NCI-H2171 treated with DMSO at 0.1 percent for 48 hours (cell line): ENCODE measurements around the gene RPGR.
A peak's percentile ranks its signal among the peaks of the same experiment; 100 is the strongest.

Experiments
- DNase-seq: peaks from one replicate; lab custom pipeline; 2025; lab: John Stamatoyannopoulos, UW

The RPGR gene, protein sequence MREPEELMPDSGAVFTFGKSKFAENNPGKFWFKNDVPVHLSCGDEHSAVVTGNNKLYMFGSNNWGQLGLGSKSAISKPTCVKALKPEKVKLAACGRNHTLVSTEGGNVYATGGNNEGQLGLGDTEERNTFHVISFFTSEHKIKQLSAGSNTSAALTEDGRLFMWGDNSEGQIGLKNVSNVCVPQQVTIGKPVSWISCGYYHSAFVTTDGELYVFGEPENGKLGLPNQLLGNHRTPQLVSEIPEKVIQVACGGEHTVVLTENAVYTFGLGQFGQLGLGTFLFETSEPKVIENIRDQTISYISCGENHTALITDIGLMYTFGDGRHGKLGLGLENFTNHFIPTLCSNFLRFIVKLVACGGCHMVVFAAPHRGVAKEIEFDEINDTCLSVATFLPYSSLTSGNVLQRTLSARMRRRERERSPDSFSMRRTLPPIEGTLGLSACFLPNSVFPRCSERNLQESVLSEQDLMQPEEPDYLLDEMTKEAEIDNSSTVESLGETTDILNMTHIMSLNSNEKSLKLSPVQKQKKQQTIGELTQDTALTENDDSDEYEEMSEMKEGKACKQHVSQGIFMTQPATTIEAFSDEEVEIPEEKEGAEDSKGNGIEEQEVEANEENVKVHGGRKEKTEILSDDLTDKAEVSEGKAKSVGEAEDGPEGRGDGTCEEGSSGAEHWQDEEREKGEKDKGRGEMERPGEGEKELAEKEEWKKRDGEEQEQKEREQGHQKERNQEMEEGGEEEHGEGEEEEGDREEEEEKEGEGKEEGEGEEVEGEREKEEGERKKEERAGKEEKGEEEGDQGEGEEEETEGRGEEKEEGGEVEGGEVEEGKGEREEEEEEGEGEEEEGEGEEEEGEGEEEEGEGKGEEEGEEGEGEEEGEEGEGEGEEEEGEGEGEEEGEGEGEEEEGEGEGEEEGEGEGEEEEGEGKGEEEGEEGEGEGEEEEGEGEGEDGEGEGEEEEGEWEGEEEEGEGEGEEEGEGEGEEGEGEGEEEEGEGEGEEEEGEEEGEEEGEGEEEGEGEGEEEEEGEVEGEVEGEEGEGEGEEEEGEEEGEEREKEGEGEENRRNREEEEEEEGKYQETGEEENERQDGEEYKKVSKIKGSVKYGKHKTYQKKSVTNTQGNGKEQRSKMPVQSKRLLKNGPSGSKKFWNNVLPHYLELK

DNA sequence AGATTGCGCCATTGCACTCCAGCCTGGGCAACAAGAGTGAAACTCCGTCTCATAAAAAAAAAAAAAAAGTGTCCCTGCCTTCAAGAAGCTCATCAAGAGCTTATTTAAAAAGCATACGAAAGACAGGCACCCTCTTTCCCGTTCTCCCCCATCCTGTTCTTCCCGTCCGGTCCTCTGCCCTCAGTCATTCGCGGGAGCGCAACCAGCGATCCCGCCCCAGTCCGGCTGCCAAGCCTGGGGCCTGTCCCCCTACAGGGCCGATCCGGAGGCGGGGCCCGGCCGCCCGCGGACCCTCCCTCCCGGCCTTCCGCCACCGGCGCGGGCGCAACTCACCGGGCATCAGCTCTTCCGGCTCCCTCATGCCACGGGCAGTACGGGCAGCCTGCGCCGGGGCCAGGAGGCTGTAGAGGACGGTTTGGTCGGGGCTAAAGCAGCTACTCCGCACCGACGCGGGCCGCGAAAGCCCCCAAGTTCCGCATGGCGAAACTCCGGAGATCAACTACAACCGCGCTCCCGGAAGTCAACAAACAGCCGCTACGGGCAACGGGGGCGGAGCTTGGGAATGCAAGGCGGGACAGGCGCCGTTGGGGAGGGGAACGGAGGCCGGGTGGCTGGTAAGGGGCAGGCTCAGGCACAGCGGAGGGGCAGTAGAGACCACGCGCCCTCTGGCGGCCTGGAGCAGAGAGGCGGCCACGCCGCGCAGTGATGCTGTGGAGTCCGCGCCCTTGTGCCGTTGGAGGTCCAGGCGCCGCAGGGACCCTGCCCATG, at the start of gene RPGR:
Gene RPGR, minus strand, starts transcription at position 503 of the 768 bp plus-strand sequence. Its CDS starts 142 bp downstream, at position 361.
- DNase-seq, result peak; percentile 92

DNA sequence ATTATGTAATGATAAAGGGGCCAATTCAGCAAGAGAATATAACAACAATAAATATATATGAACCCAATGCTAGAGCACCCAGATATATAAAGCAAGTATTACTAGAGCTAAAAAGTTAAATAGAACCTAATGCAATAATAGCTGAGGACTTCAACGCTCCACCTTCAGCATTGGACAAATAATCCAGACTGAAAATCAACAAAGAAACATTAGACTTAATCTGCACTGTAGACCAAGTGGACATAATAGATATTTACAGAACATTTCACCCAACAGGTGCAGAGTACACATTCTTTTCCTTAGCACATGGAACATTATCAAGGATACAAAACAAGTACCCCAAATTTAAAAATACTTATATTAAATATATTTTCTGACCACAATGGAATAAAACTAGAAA, 49.4 kb upstream of the RPGR start:
- no peak for DNase-seq

DNA sequence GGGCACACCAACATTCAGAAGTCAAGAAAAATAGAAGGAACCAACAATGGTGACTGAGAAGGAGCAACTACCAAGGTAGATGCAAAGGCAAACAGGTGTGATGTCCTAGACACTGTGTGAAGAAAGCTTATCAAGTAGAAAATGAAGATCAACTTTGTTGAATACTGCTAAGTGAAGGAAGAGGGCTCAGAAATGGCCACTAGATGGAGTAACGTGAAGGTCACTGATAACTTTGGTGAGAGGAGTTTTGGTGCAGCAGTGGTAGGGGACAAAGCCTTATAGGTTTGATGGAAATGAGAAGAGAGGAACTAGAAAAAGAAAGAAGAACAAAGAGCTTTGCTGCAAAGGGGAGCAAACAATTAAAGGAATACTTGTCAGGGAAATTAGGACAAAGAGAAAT, 48.6 kb upstream of the RPGR start:
- DNase-seq, result peak; percentile 14

DNA sequence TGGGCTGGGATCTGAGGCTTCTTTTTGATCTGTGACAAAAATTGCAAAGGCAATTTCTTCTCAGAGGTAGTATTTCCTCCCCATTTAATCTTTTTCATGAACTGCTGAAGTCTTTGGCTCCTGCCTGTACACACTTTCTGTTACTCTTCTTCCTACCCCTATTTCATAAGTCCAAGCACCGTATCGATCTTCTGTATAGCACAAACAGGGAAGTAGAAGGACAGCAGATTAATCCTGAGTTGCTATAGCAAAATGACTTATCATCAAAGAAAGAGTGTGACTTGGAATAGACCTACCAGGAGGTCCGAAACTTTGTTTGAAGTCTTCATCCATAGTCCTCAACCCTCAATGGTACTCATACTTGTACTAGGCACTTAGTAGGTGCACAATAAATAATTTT, 47.1 kb upstream of the RPGR start:
- DNase-seq, result no peak

DNA sequence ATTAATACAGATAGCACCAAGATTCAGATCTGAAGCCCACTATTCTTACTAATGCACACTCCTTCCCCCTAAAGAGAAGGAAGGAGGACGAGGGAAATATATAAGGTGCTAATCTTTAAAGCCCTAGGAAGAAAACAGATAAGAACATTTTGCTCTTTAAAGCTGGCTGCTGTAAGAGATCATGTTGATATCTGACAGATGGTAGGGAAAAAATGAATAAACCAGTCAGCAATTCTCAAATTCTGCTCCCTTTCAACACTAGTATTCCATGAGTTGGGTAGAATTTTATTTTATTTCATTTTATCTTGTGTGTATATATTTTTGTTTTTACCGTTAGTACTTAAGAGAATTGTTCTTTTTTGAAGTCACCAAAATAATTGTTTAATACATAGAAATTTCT, 44.3 kb upstream of the RPGR start:
- DNase-seq, result peak; percentile 38

DNA sequence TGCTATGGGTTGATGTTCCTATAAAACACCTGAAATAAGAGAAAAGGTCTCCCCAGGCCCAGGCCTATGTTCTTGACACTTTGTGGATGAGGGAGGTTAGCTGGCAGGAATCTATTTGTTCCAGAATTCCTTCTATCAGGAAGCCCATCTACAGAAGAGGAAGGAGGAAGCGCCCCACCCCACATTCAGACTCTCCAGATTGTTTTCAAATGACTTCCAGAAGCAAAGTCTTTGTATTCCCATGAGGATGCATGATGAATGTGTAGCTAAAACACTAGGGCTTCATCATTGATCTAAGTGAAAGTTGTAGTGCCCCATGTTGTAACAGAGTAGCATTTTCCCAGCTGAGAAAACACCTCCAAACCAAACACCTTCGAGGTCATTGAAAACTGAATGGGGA, 41.5 kb upstream of the RPGR start:
- no peak for DNase-seq

DNA sequence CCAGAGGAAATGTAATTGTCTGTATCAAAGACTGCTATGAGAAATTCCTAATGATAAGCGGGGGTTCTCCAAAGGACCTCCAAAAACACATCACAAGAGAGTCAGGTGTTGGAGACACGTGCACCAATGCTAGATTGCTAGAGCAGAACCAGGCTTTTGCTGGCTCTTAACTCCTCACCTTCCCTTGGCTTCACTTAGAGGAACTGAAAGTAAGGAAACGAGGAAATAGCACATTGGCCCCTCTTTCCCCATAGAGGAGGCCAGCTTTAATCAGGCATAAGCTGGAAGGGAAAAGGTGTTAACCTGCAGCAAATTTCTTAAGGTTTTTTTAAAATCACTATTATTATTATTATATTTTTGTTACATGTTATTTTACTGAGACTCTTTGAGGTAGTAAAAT, 38.6 kb upstream of the RPGR start:
- no peak for DNase-seq

DNA sequence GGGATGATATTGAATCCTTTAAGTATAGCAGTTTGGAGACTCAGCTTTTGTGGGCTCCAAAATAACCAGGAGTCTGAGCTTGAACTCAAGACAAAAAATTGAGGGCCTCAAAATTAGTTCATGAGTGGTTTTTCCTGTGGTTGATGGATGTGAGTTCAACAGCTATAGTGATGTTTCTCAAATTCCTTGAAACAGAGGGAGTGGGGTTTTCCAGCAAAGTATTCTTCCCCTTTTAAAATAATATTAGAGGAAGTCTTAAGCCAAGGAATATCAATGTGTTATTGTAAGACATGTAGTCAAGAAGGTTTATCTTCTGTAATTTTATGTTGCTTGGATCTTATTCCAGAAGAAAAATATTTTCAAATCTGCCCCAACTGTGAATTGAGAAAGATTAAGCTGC, 35.7 kb upstream of the RPGR start:
- no peak for DNase-seq

DNA sequence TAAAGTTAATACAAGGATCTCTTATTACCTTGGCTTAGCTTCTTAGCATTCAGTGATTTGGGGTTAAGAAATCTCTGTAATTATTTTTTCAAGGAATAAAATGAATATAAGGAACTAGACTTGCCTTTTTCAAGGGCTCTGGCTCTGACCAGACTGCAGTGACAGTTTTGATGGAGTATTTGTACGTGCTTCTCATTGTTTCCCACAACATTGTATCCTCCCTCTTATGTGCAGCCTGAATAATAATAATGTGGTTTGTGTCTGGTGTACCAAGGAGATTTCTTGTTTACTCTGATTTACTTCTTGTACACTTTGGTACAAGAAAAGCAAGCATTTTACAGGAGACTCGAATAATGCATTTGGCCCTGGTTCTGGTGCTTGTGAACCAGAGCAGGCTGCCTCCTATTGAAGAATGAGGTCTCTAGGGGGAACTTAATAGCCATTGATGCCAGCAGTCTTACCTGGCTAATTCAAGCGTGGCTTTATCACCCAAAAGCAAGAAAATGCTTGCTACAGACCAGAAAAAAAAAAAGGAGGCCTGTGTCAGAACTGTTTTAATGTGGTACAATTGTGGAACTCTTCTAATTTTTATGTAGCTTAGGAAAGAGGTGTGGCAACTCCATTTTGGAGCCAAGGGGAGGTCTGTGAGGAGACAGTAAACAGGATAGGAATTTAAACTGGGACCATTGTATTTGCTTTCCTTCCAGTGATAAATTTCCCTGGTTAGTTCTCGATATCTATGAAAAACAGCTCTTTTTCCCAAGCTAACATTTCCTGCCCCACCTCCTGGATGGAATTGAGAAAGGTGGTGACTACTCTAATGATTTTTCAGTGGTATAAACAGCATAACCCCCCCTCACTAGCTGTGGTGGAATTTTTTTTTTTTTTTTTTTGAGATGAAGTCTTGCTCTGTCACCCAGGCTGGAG, 30.7 kb upstream of the RPGR start:
- DNase-seq, result peak; percentile 69

DNA sequence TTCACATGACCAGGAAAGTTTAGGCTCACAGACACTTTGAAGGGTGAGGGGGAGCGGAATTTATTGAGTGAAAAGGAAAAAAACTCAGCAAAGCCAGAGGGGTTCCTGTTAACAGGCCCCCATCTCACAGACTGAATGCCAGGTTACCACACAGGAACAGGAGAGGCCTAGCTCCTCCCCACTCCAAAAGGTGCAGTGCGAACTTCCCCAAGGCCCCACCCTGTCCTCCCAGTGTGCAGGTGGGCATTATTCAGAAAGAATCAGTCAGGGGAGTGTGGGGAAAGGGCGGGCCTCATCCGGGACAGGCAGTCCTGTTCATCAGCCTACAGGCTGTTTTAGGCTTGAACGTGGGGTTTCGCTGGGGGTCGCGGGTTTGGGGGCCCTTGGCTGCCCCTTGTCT, 29.1 kb upstream of the RPGR start:
- DNase-seq, result no peak

DNA sequence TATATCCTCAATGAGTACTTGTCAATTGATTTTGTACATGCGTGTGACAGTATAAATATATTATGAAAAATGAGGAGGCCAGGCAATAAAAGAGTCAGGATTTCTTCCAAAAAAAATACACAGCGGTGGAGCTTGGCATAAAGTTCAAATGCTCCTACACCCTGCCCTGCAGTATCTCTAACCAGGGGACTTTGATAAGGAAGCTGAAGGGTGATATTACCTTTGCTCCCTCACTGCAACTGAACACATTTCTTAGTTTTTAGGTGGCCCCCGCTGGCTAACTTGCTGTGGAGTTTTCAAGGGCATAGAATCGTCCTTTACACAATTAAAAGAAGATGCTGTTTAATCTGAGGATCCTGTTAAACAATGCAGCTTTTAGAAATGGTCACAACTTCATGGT, 25.1 kb upstream of the RPGR start, which contains the start of gene OTC:
Gene OTC, plus strand, starts transcription at position 243 of the 400 bp plus-strand sequence. Its CDS starts 93 bp downstream, at position 336.
- no peak for DNase-seq

DNA sequence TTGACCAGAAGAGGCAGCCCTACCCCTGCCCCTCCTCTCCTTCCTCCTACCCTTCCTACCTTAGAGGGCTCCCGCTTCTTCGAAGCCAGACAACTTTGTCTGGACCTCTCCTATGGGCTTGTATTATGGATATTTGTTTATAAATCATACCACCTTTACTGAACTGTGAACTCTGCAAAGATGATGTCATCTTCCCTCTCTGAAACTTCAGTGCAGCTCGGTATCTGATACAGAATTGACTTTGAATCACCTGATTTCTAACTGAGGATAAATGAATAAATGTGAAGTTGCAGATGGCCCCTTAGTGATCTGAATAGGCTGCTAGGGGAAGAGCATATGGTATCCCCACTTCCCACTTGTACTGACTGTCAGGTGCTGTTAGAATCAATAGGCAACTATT, 24.0 kb upstream of the RPGR start:
- no peak for DNase-seq

DNA sequence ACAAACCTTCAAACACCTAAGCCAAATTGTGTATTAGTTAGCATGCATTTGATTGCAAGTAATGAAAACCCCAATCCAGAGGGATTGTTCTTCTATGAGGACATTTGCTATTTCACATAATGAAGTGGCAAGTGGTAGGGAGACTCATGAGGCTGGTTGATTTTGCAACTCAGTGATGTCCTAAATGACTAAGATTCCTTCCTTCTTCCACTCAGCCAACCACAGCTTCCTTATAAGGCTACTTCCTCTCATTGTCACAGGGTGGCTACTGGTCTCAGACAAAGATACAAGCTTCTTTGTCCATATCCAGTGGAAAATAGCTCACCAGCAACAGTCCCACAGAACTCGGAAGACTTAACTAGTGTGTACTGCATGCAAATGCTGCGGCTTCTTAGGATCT, 19.8 kb upstream of the RPGR start:
- no peak for DNase-seq

DNA sequence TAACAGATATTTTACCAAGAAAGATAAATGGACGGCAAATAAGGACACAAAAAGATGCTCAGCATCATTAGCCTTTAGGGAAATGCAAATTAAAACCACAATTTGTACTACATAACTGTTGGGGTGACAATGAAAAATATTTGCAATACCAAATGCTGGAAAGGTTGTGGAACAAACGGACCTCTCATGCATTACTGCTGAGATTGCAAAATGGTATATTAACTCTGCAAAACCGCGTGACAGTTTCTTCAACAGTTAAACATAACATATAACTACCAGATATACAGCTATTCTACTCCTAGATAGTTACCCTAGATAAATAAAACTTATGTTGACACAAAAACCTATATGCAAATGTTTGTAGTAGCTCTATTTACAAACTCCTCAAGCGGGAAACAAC, 18.8 kb upstream of the RPGR start:
- no peak for DNase-seq

DNA sequence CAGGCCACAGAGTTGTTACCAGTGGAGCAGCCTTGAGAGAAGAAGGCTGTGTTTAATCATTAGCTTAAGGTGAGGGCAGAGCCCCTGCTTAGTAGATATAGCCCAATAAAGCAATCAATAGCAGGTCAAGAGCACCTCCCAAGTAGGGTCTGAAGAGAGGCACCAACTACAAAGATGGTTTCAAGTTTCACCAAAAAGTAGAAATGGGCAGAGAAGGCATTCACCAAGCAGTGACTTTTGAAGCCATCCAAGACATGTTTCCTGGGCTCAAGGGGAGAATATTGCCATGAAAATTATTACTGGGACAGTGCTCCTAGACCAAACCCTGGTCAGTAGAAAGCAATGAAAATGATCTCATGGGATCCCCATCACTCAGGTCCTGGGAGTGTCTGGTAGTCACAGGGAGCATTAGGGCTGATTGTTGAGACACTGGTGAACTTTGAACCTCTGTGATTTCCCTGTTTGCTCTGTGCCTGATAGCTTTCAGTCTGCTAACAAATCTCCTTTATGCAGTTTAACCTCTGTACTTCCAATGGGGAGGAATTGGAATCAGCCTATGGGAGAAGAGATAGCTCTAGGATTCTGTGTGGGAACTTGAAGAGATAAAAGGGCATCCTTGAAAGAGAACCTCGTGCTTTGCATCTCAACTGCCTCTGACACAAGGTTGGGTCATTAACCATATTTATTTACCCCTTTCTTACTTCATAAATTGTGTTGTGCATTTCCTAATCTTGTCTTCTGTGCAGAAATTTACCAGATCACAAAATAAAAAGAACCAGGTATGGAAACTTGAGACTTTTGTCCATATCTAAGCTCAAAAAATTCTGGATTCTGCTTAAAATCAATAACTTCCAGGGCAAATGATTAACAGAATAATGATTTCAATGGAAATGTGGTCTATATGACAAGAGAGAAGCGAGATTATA, 15.8 kb upstream of the RPGR start:
- DNase-seq, result no peak

DNA sequence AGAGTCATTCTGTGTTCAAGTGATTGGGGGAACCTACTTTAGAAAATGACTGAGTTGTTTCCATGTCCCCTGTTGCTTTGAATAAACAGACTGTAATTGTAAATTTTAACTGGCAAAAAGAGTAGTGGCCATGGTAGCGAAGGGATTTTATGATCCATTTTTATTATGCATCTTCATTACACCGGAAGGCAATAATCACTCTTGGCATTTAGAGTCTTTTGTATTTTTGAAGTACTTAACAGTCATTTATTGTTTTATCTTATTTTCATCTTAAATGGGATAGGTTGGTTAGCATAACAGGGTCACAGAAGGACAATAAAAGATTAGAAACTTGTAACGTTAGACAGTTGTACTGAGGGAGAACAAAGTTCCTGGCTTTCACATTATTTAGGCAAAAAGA, 14.1 kb upstream of the RPGR start:
- no peak for DNase-seq

DNA sequence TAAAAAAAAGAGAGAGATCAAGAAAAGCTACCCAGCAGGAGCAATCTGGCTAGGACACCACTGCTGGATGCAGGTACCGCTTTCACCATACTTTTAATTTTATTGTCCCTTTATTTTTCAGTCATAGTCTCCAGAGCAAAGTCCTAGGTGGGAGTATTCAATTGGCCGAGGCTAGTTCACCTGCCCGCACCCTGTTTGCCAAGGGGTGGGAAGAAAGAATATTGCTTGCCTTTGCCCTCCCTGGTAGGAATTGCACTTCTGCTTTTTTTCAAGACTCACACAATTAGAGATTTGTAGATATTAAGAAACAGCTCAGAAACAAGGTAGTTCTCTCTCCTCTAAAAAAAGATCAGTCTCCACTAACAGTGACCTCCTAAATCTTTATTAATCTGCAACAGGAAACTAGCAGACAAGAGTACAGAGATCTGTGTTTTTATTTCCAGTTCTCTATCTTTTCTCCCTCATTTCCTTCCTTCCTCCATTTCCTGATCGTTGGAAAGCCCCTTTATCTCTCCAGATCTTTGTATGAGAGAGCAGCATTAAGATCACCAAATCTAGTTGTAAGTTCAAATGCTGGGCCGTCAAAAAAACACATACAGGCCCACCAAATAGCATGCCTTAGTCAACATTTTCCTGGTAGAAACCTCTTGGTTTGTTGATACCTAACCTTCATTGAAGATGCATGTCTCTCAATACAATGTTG, 9.4 kb upstream of the RPGR start:
- DNase-seq, result no peak

DNA sequence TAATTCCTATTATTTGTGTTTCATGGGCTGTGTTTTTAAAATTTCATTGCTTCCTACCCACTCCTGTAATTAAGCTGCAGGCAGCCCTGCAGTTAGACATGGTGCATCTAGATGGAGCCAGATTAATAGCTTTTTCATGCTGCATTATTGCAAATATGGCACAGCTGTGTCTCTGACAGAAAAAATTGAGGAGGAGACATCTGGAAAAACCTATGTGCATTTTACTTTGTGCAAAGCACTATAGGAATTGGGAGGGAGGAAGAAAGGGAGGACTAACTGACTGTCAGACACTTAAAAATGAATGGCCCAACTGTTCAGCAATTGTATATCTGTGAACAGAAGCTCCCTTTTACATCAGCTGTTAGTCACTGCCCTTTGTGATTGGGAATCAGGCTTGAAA, 8.1 kb upstream of the RPGR start:
- DNase-seq, result peak; percentile 37

DNA sequence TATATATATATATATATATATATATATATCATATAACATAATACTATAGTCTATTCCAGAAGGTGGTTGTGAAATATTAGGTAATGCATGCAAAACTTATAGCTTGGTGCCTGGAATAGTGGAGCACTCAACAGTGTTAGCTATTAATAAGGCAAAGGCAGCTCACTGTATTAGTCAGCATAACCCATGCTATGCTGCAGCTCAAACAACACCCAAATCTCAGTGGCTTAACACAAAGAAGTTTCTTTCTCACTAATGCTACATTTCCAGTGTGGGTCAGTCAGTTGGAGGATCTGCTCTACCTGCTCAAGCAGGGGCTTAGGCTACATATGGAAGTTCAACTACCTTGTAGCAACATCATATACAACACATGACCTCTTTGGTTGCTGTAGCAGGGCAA, 5.2 kb upstream of the RPGR start:
- no peak for DNase-seq
